Measurements from ENCODE around the gene TNS3. TPM values are rescaled to one million over a fixed set of nuclear protein-coding genes. Genes with fewer than 3 reads are reported as not detected.

The TNS3 gene
- total and polyA plus RNA-seq, 2 of the 13 experiments (the other 11 are each of a cell fraction or from before 2014, with no cell fraction given): 52.9 to 55.7 TPM

- no peak for ATAC-seq
- intact Hi-C loops (cut with micrococcal nuclease; ENCODE audit: unreplicated experiment) (loop anchor here (2.0 kb wide), 1 partner anchor 27 kb away; no protein-coding TSS in a partner anchor), in situ Hi-C loops (cut with HindIII; ENCODE audit: extremely low pct_ligation_motif_present, low pct_unique_long_range_greater_than_20kb) (loop anchor here (5.0 kb wide), 1 partner anchor 100 kb away; no protein-coding TSS in a partner anchor)
- ChIA-PET POLR2A (interaction anchor here (0.7 to 1.8 kb wide), 4 partner anchors 14 to 186 kb away, joined by 3 to 10 read pairs (median 5); no protein-coding TSS in a partner anchor), CTCF (ENCODE audit: low intra/inter-chr PET ratio, low total read pairs) (no interaction called here)
- H4K20me1 ChIP-seq (ENCODE audit: insufficient read depth, low read length): peaks cover 12% of the 10 kb centered on the region; the same call in 1 of the 2 replicates
- H3K4me2 ChIP-seq (ENCODE audit: low read depth, low read length): peak overlapping the region; percentile 63; the same call in 1 of the 2 replicates
- no peaks in the 10 kb centered on the region; a peak in 1 of 5 replicates for H3K27me3 ChIP-seq (ENCODE audit: control insufficient read depth in 1 of 2, insufficient read depth in 2 of 2, low read length in 2 of 2)
- no peaks in the 10 kb centered on the region for H3K9me3 ChIP-seq (ENCODE audit: low read length)
- FAIRE-seq: no peak
- no TSS peak for BruUV-seq (replicated peaks)
- H3K4me1 ChIP-seq (ENCODE audit: insufficient read depth, low read length): peaks cover 88% of the 10 kb centered on the region
- peaks cover 1 to 11% of the 10 kb centered on the region in 2 experiments; a peak in 4 of 5 replicates for H3K36me3 ChIP-seq (replicated peaks in 1 of 2; ENCODE audit: control insufficient read depth in 1 of 2, insufficient read depth in 2 of 2, low read length in 2 of 2)
- H3K79me2 ChIP-seq (ENCODE audit: insufficient read depth, low read length): peaks cover 72% of the 10 kb centered on the region
- peak overlapping the region; percentile 80 for H3K27ac ChIP-seq (ENCODE audit: extremely low read length, insufficient read depth, low read length)
- no peak overlapping the region for H3K9ac ChIP-seq (ENCODE audit: insufficient read depth, low read depth, low read length)
- DNase-seq (ENCODE audit: low spot score): no peak
- no peak overlapping the region for H3K4me3 ChIP-seq (replicated peaks in 1 of 3; ENCODE audit: insufficient read depth in 1 of 3, low read depth in 2 of 3, low read length in 3 of 3)
- no peak for TF ChIP-seq ZNF33B (CRISPR knock-in tag; IDR thresholded peaks at IDR 0.05)
- TF ChIP-seq YEATS2 (CRISPR knock-in tag; IDR thresholded peaks at IDR 0.05; ENCODE audit: borderline replicate concordance): no peak
- TF ChIP-seq AGO2 (optimal IDR thresholded peaks at IDR 0.05; ENCODE audit: low read depth, low read length): peak; percentile 39
- TF ChIP-seq ZNF263 (CRISPR knock-in tag; IDR thresholded peaks at IDR 0.05): peak; percentile 93
- no peak overlapping the region for H2AFZ ChIP-seq (ENCODE audit: low read length)
- WGBS (ENCODE audit: low lambda C conversion rate): 92% methylated on average over 12 of the region's 14 CpGs
These were observed 4.5 kb downstream of the TNS3 start for GRCh38 chr7:47577321-47577919.

- ATAC-seq: no peak
- no peak overlapping the region for H3K4me3 ChIP-seq (replicated peaks in 1 of 3; ENCODE audit: insufficient read depth in 1 of 3, low read depth in 2 of 3, low read length in 3 of 3)
- TF ChIP-seq SALL2 (CRISPR knock-in tag; IDR thresholded peaks at IDR 0.05): 0 out of 2 replicates have a peak, but pooled peaks have one; percentile 4
- no peak for TF ChIP-seq ZNF343 (CRISPR knock-in tag; IDR thresholded peaks at IDR 0.05)
- no peaks in the 10 kb centered on the region; a peak in 1 of 5 replicates for H3K27me3 ChIP-seq (ENCODE audit: control insufficient read depth in 1 of 2, insufficient read depth in 2 of 2, low read length in 2 of 2)
- in situ Hi-C loops (cut with HindIII; ENCODE audit: extremely low pct_ligation_motif_present, low pct_unique_long_range_greater_than_20kb) (loop anchor here (5.0 kb wide), 1 partner anchor 100 kb away; no protein-coding TSS in a partner anchor), intact Hi-C loops (cut with micrococcal nuclease; ENCODE audit: unreplicated experiment) (loop anchor here (1.0 to 2.0 kb wide), 2 partner anchors 28 to 186 kb away; no protein-coding TSS in a partner anchor)
- no peaks in the 10 kb centered on the region for H3K9me3 ChIP-seq (ENCODE audit: low read length)
- H4K20me1 ChIP-seq (ENCODE audit: insufficient read depth, low read length): peaks cover 12% of the 10 kb centered on the region; the same call in 1 of the 2 replicates
- peak overlapping the region; percentile 21; the same call in 1 of the 2 replicates for H3K9ac ChIP-seq (ENCODE audit: insufficient read depth, low read depth, low read length)
- WGBS (ENCODE audit: low lambda C conversion rate): 70% methylated on average over 15 of the region's 15 CpGs
- POLR2A ChIA-PET: interaction anchor here (1.2 to 1.8 kb wide), 2 partner anchors 15 to 102 kb away, joined by 3 to 10 read pairs; no protein-coding TSS in a partner anchor
- no peak overlapping the region for H2AFZ ChIP-seq (ENCODE audit: low read length)
- H3K4me1 ChIP-seq (ENCODE audit: insufficient read depth, low read length): peaks cover 90% of the 10 kb centered on the region
- H3K36me3 ChIP-seq (replicated peaks in 1 of 2; ENCODE audit: control insufficient read depth in 1 of 2, insufficient read depth in 2 of 2, low read length in 2 of 2): peaks cover 1 to 11% of the 10 kb centered on the region in 2 experiments; a peak in 4 of 5 replicates
- FAIRE-seq: no peak
- H3K79me2 ChIP-seq (ENCODE audit: insufficient read depth, low read length): peaks cover 77% of the 10 kb centered on the region
- CTCF ChIA-PET (ENCODE audit: low intra/inter-chr PET ratio, low total read pairs): no interaction called here
- H3K4me2 ChIP-seq (ENCODE audit: low read depth, low read length): peak overlapping the region; percentile 63
- DNase-seq (ENCODE audit: low spot score): no peak
- peak overlapping the region; percentile 80 for H3K27ac ChIP-seq (ENCODE audit: extremely low read length, insufficient read depth, low read length)
- no TSS peak for BruUV-seq (replicated peaks)
These were observed 5.0 kb downstream of the TNS3 start for GRCh38 chr7:47576866-47577306.

Measured in HepG2 (cell line).